ENCODE data around the gene PRKCH.

The PRKCH gene

DNA sequence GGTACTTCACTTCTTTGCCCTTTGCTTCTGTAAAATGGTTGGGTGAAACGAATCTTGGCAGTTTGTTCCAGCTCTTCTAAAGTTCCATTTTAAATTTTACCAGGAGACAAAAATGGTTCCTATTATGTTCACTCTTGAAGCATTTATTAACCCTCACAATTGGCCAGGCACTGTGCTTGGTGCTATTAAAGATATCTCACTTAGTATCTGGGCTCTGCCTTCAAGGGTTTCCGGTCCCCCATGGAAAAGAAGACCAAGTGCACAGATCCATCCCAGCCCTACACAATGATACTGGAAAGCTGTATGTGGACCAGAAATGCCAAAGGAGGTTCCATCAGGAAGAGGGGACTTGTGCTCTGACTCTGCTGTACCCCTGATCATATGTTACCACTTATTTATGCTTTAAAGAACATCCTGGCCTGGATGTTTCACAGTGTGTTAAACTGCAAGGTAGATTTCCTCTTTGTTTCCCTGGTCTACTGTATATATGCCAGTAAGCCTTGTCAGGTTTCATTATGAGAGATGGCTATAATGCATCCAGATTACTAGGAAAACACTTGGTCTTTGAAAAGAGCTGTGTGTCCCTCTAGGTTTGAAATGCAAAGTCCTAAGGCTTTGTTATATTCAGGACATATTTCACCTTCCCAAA, 154.8 kb downstream of the PRKCH start:
- DNase-seq (ENCODE audit: low read depth), result no peak

DNA sequence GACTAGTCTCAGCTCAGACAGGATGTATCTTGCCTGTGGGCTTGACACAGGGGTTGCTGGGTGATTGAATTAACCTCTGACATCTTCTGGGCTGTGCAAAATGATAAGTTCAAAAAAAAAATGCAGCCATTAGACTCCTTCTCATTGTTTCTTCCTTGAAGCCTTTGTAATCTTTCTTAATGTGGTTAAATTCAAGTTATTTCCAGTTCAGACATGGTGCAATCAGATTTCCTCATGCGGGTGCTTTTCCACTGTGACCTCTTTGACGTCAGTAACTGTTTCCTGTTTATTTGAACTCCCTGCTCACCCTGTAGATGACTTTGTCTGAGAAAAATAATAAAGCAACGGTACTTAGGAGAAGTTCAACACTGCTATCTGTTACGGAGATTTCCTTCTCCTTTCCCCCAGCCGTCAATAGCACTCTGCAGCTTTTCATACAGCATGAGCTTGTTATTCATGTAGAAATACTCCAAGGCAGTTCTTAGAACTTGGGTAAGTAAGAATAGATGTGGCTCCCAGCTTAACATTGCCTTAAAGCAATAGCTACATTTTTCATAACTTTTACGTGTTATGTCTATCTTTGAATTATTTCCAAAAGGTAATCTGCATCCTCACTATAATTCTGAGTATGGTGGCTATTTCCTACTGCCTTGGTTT, 155.5 kb downstream of the PRKCH start:
- no peak for DNase-seq (ENCODE audit: low read depth)

DNA sequence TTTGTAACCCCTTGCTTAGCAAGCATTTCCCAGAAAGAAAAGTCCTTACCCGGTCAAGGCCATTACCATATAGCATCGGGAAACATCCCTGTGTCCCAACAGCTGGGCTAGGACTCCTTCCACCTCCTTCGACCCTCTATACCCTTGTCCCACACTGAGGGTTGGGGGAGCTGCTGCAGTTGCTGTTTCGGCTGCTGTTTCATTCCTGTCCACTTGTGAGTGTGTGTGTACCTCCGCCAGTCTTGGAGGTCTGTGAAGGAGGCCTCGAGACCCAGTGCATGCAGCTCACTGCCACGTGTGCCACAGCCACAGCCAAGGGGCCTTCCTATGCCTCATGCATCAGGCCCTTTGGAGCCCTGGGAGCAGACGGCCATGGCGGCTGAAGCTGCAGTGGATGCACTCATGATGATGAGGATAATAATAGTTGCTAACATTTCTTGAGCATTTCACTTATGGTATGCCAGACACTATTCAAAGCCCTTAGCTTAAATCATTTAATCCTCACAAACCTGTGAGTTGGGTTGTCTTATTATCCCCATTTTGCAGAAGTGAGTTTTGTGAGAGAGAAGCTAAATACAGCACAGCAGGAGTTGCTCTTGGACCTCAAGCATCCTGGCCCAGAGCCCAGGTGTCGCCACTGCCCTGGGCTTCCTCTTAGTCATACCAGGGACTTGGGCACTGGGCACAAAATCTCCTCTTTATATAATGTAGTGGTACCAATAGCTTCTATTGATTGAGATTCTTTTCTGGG, 156.5 kb downstream of the PRKCH start:
- DNase-seq (ENCODE audit: low read depth), result no peak

DNA sequence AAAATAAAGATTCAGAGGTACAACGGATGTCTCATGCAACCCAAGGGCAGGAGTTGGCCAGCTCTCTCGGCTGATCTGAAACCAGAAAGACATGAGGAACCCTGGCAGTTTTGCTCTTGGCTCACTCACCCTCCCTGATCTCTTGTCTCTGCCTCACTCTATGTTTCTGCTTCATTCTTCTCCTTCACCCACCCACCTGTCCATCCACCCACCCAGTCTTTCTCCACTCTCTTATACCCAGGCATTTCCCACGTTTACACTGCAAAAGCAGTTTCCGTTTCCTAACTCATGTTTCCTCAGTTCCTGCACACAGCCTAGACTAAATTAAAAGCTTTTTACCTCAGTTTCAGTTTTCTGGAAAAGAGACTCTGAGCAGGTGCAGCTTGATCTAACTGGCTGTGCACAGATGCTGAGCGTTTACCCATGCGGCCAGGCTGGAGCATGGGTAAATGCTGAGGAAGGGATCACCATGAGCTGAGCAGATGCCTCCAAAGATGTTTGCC, 157.6 kb downstream of the PRKCH start:
- no peak for DNase-seq (ENCODE audit: low read depth)

DNA sequence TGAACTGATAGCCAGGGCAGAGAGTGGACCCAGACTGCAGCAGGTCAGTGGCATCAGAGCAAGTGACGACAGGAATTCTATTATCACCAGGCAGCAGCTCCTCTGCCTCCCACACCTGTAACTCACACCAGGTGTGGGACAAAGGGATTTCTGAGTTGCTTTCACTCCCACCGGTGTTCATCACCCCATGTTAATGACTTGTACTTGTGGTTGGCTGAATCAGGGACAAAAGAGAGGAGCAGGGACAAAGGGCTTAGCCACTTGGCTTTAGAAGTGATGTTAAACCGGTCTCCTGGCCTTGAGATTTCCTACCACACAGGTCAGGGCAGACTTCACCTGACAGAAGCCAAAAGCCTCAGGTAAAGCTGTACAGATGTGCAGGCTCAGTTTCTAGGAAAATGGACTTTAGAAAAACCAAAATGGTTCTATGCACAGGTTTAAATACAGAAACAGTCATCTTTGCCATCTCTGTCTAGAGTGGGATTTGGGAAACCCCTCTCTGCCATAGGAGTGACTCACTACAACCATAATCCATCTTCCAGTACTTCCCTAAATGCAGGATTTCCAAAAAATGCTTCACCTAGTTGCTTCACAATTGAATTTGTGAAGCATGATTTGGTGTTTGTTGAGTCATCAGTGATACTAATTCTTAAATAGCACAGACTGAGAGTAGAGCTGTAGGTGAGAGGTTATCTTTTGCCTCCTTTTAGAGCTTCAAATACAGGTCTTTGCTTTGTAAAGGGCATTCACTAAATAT, 158.5 kb downstream of the PRKCH start:
- no peak for DNase-seq (ENCODE audit: low read depth)

DNA sequence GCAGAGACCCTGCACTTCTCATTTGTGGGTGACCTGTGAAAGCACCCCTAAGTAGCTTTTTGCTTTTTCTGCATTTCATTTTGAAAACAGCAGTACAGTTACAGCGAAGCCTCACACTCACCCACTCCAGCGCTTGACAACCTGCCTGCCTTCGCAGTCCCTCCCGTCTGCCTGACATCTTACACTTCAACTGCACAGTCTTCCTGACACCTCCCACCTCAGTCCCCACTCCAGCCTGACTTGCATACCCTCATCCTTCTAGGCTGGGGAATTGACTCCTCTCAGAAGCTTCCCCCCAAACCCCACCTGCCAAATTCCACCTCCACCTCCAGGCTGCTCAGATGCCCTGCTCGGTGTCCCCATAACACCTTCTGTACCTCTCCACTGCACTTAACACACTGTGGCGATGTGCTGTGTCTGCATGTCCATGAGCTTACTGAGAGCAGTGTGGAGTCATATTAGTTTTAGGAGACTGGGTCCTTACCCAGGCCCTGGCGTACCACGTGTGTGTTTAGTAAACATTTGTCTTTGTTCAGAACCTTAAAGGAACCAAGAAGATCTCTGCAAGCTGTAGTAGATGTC, 159.4 kb downstream of the PRKCH start:
- no peak for DNase-seq (ENCODE audit: low read depth)

DNA sequence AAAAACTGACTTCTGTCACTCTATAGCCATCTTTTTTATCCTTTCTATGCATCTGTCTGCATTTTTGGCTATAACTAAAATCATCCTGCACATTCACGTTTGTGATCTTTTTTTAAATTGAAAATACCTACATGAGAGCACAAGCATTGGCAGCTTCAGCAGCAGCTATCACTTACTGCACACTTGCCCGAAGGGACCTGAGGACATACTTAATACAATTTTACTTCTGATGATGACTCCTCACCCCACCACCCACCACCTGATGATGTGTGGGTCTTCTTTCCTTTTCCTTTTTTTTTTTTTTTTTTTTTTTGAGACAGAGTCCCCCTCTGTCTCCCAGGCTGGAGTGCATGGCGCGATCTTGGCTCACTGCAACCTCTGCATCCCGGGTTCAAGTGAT, 160.3 kb downstream of the PRKCH start:
- DNase-seq (ENCODE audit: low read depth), result no peak

DNA sequence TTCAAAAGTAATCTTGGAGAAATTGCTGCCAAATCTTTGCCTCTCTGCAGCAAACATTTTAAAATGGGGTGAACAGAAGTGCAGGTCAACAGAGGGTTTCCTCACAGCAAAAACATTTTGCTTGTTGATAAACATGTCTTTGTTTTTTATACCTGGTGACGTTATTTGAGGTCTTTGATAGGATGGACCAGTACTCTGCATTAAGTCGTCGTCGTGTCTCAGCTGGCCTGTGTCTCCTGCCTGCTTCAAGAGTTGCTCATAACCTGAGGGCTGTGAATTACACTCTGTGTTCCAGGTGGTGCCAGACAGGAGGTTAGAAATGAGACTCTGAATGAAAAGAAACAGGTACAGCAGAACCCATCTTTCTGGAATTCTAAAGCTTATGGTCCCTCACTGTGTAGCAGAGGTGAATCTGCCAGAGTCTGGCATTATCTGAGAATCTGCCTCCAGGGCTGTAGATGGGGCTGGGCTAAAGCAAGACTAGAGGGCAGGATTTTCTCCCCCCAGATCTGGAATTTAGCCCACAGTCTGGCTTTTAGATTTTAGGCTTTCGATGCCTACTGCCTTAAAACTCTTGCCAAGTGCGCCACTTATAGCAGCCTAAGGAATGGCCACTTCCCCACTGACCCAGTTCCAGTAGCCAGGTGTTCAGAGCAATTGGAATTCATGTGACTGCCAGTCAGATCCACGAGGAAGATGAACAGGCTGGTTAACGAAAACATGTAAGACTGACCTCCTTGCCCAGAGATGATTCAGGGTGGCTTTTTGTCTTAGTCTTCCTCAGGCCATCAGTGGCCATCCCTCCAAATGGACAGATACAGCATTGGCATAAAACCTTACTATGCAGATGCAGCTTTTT, 161.2 kb downstream of the PRKCH start:
- no peak for DNase-seq (ENCODE audit: low read depth)

DNA sequence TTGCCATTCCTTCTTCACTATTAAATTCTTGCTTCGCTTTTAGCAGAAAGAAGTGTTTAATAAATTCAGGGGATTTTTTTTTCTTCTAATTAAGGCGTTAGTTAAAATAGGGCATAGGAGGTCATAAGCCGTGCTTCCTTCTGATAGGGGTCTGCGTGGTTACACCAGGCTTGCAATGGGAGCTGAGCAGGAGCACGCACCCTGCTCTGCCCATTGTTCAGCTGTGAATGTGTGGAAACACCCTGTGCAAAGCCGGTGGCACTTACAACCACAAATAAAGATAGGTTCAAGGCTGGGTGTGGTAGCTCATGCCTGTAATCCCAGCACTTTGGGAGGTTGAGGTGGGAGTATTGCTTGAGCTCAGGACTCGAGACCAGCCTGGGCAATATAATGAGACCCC, 162.1 kb downstream of the PRKCH start:
- DNase-seq (ENCODE audit: low read depth), result no peak

DNA sequence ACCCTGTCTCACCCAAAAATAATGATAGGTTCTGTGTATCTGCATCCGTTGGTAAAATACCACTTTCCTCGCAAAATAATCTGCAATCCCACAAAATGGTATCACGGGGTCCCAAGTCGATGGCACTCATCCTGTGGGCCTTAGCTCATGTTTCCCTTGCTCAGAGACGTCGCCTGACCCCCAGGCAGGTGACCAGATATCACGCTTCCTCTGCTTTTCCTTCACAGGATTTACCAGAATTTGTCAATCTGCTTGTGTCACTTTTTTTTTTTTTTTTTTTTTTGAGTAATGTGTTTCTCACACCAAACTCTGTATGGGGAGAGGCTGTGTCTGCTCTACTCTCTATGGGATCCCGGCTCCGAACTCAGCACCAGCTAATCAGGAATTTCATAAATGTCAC, 162.7 kb downstream of the PRKCH start:
- no peak for DNase-seq (ENCODE audit: low read depth)

DNA sequence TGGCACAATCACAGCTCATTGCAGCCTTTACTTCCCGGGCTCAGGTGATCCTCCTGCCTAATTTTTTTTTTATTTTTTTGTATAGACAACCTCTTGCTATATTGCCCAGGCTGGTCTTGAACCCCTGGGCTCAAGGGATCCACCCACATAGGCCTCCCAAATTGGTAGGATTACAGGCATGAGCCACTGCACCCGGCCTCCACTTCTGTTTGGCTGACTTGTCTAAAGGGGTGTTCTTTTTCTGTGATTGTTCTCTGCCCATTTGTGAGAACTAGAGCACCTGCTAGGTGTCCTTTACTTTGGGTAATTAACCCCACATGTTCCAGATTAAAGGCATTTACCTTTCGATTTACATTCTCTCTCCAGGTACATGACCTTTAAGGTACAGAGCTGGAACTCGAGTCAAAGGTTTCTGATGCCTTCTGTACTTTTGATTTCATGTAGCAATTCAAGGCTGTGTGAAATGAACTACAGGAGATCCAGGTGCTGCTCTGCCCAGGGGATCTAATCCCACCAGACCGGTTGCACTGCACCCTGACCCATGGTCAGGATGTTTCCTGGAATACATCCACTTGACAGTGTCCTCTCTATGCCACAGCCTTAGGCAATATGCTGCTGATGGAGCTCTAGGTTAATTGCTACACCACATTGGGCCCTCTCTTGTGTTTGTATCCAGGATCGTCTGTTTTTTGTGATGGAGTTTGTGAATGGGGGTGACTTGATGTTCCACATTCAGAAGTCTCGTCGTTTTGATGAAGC, 163.6 kb downstream of the PRKCH start:
- DNase-seq (ENCODE audit: low read depth), result no peak

DNA sequence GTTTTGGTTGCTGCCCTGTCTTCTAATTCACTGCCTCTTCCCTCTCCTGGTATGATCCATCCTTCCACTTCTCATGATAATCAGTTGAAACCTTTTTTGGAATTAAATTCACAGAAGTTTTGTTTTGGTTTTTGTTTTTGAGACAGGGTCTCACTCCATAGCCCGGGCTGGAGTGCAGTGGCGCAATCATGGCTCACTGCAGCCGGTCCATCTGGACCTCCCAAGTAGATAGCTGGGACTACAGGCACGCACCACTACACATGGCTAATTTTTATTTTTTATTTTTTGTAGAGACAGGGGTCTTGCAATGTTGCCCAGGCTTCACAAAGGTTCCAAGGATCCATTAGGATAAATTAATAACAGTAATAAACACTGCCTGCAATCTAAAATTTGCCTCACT, 164.3 kb downstream of the PRKCH start:
- DNase-seq (ENCODE audit: low read depth), result no peak

DNA sequence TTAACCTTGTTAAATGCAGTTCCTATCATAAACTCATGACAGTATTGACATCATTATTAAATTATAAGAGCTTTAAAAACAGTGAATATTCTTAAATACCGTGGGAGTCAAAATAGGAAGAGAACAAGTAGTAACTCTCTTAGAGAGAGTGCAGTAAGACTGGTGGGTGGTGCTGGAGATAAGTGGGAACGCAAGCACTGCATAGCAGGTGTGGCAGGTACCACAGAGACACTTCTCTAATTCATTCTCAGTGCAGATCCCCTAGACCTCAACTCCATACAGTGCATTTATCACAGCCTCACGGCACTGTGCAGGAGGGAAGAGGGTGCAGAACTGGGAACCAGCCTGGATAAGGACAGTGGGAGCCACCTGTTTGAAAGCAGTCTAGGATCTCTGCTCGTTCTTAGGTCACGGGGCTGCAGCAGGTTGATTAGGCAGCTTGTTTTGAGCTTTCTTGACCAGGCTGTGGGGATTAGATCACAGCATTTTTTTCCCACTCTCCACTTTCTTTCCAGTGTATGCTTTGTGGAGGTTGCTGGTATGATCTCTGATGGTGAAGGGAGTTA, 165.6 kb downstream of the PRKCH start:
- no peak for DNase-seq (ENCODE audit: low read depth)

DNA sequence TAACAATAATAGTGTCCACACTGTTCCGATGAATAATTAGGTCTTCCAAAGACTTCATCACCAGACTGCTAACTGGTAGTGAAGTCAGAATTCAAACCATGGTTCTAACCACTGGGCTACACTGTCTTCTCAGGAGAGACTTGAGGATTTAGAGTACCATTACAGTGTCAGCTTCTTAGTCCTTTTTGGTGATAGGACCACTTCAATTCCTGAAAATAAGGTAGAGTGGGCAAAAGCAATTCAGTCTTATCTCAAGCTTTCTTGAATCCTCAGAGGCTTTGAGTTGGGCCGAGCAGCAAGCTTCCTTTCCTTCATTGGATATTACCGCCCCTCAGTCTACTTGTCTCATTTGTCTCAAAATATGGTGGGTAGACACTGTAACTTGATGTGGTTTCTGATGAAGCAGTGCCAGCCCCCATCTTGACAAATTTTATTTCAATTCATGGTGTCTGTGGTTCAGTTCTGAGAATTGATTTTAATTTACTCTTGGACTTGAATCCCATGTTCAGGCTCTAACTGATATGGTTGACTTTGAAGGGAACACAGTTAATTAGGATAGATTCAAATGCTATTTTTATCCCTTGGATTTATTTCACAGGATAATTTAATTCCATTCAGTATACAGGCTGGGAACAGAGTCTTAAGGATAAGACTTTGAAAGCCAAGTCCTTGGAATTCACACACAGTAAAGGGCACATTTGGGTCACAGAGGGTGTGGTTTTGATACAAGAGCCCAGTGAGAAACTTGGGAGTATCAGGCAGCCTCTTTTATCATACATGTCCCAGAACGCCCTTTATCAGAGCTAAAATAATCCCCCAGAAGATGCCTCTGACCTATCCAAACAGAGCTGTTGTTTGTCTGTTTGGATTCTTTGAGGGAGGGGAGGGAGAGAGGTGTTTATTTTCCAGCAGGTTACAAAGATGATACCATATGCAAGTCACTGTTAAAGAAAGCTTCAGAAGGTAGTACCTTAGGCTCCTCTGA, 167.3 kb downstream of the PRKCH start:
- DNase-seq (ENCODE audit: low read depth), result no peak

DNA sequence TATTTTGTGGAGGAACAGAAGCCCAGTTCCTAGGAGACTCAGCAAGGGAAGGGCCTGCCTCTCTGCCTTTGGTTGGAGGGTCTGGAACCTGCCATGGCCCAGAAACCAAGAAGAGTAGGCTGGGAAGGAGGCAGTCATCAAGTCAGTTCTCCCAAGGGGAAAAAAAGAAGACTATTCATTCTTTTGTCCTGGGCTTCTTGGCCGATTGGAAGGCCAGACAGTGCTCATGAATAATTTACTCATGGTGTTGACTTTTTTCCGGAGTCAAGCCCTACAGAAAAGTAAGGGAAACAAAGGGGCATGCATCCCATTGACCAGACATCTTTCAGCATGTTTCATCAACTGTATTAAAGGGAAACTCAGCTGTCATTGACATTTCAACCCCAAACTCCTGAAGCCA, 168.1 kb downstream of the PRKCH start:
- DNase-seq (ENCODE audit: low read depth), result no peak

DNA sequence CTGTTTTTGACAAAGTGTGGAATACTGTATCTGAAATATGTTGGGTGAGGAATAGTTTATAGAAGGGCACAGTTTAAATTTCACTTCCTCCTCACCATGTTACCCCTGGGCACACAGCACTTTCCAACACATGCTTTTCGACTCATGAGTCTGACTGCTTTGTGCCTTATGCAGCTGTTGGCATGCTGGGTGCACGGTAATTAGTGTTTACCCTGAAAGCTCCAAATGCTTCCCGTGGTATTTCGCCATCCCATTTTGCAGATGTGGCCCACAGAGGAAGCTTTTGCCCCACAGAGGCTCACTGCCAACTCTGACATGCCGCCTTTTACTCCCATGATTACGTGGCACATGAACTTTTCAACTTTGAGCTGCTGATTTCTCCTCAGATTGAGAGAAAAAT, 168.6 kb downstream of the PRKCH start:
- no peak for DNase-seq (ENCODE audit: low read depth)

DNA sequence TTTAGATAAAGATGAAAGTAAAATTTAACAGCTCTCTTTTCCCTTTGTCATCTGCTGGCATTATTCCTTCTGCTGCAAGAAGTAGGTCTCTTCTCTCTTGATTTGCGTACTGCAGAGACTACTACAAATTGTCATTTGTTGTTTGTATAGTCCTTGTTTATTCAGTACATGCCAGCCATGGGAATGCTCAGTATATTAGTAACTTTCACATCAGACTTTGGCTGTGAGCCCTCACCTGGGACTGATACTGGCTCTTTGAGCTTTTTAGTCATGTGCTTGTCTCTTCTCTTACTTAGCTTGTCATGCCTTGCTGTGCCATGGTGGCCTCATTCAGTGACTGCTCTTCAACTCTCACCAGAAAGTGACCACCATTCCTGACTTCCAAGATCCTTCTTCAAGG, 169.8 kb downstream of the PRKCH start:
- DNase-seq (ENCODE audit: low read depth), result no peak

DNA sequence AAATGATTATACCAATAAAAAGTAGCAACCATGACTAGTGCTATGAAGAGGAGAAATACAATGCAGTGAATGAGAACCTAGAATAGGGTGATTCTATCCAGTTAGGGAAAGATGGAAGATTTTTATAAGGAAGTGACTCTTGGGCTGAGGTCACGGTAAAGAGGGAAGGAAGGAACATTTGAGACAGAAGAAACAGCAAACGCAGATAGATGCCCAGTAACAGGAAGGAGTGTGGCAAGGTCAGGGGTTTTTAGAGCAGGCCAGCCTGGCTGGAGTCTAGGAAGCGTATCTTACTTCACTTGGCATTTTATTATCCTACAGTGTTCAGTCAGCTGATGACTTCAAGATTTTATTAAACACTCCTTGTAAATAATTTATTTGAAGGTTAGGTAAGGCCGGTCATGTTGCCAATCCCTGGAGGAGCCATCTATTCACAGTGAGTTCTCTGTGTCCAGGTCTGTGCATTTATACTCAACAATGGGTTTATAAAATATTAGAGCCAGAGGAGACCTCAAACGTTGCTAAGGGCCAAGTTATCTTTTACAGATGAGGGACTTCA, 170.6 kb downstream of the PRKCH start:
- DNase-seq (ENCODE audit: low read depth), result no peak

DNA sequence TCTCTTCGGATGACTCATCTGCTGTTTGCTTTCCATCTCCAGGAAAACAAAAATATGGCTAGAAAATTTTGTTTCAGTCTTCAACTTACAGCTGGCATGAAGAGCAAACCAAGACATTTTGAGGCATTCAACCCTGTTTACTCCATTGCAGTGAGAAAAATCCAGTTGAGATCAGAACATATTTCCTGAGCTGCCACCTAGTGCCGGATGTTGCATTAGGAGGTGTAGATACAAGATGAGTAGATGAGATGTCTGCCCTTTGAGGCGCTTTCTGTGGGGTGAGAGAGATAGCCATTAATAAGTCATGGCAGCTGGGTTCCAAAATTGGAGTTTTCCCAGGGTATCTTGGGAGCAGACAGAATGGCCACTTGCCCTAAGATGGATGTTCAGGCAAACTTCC, 171.1 kb downstream of the PRKCH start:
- DNase-seq (ENCODE audit: low read depth), result no peak
